ENCODE results near the gene ITPRIPL2. TPM values are rescaled to one million over a fixed set of nuclear protein-coding genes. Genes with fewer than 3 reads are reported as not detected.

The ITPRIPL2 gene
- total and polyA plus RNA-seq, 2 of the 13 experiments (the other 11 are each of a cell fraction or from before 2014, with no cell fraction given): 5.9 to 12.6 TPM

DNA sequence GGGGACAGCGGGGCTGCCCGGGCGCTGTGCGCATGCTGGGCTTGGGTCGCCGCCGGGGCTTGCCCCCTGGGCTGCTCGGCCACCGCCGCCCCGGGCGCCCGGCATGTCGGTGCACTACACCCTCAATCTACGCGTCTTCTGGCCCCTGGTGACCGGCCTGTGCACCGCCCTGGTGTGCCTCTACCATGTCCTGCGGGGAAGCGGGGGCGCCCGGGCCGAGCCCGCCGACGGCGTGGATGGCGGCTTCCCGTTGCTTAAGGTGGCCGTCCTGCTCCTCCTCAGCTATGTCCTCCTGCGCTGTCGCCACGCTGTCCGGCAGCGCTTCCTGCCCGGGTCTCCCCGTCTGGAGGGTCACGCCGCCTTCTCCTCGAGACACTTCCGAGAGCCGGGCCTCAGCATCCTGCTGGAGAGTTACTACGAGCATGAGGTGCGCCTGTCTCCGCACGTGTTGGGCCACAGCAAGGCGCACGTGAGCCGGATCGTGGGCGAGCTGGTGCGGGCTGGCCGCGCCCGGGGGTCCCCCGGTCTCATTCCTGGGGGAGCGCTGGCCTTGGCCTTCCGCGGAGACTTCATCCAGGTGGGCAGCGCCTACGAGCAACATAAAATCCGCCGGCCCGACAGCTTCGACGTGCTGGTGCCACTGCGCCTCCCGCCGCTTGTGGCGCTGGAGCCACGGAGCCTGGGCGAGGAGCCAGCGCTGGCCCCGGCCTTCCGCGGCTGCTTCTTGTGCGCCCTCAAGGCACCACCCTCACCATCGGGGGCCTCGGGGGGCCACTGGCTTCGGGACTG lies 789 bp downstream of the ITPRIPL2 start (continued):
- TF ChIP-seq NFIB (CRISPR knock-in tag; IDR thresholded peaks at IDR 0.05; ENCODE audit: borderline replicate concordance) (0 out of 2 replicates have a peak, but pooled peaks have one; percentile 73), ZFP82 (CRISPR knock-in tag; IDR thresholded peaks at IDR 0.05; ENCODE audit: borderline replicate concordance) (no peak), ZNF749 (CRISPR knock-in tag; IDR thresholded peaks at IDR 0.05; ENCODE audit: borderline replicate concordance) (0 out of 2 replicates have a peak, but pooled peaks have one; percentile 68), ZNF775 (CRISPR knock-in tag; IDR thresholded peaks at IDR 0.05; ENCODE audit: borderline replicate concordance) (no peak), SP1 (IDR thresholded peaks at IDR 0.05) (no peak), SP1 (CRISPR knock-in tag; IDR thresholded peaks at IDR 0.05) (no peak), ATF7-NPFF (CRISPR knock-in tag; IDR thresholded peaks at IDR 0.05; ENCODE audit: low read depth) (peak; percentile 84; the same call in 1 of the 2 replicates), SP4 (CRISPR knock-in tag; IDR thresholded peaks at IDR 0.05) (no peak), NFE2L1 (CRISPR knock-in tag; IDR thresholded peaks at IDR 0.05; ENCODE audit: borderline replicate concordance) (0 out of 2 replicates have a peak, but pooled peaks have one; percentile 64), ELF1 (CRISPR knock-in tag; IDR thresholded peaks at IDR 0.05) (no peak), ZFP90 (CRISPR knock-in tag; IDR thresholded peaks at IDR 0.05; ENCODE audit: borderline replicate concordance) (no peak), SKI (IDR thresholded peaks at IDR 0.05; ENCODE audit: partially characterized antibody) (no peak), YY1 (IDR thresholded peaks at IDR 0.05; ENCODE audit: insufficient read depth, insufficient replicate concordance, low read depth, low read length) (no peak), ZNF841 (CRISPR knock-in tag; IDR thresholded peaks at IDR 0.05; ENCODE audit: borderline replicate concordance) (no peak)
- TF ChIP-seq, protein P1, sequence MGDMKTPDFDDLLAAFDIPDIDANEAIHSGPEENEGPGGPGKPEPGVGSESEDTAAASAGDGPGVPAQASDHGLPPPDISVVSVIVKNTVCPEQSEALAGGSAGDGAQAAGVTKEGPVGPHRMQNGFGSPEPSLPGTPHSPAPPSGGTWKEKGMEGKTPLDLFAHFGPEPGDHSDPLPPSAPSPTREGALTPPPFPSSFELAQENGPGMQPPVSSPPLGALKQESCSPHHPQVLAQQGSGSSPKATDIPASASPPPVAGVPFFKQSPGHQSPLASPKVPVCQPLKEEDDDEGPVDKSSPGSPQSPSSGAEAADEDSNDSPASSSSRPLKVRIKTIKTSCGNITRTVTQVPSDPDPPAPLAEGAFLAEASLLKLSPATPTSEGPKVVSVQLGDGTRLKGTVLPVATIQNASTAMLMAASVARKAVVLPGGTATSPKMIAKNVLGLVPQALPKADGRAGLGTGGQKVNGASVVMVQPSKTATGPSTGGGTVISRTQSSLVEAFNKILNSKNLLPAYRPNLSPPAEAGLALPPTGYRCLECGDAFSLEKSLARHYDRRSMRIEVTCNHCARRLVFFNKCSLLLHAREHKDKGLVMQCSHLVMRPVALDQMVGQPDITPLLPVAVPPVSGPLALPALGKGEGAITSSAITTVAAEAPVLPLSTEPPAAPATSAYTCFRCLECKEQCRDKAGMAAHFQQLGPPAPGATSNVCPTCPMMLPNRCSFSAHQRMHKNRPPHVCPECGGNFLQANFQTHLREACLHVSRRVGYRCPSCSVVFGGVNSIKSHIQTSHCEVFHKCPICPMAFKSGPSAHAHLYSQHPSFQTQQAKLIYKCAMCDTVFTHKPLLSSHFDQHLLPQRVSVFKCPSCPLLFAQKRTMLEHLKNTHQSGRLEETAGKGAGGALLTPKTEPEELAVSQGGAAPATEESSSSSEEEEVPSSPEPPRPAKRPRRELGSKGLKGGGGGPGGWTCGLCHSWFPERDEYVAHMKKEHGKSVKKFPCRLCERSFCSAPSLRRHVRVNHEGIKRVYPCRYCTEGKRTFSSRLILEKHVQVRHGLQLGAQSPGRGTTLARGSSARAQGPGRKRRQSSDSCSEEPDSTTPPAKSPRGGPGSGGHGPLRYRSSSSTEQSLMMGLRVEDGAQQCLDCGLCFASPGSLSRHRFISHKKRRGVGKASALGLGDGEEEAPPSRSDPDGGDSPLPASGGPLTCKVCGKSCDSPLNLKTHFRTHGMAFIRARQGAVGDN (CRISPR knock-in tag; IDR thresholded peaks at IDR 0.05): peak; percentile 75
- TF ChIP-seq, protein P2, sequence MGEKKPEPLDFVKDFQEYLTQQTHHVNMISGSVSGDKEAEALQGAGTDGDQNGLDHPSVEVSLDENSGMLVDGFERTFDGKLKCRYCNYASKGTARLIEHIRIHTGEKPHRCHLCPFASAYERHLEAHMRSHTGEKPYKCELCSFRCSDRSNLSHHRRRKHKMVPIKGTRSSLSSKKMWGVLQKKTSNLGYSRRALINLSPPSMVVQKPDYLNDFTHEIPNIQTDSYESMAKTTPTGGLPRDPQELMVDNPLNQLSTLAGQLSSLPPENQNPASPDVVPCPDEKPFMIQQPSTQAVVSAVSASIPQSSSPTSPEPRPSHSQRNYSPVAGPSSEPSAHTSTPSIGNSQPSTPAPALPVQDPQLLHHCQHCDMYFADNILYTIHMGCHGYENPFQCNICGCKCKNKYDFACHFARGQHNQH (CRISPR knock-in tag; IDR thresholded peaks at IDR 0.05): 0 out of 2 replicates have a peak, but pooled peaks have one; percentile 25
- TF ChIP-seq, protein P3, sequence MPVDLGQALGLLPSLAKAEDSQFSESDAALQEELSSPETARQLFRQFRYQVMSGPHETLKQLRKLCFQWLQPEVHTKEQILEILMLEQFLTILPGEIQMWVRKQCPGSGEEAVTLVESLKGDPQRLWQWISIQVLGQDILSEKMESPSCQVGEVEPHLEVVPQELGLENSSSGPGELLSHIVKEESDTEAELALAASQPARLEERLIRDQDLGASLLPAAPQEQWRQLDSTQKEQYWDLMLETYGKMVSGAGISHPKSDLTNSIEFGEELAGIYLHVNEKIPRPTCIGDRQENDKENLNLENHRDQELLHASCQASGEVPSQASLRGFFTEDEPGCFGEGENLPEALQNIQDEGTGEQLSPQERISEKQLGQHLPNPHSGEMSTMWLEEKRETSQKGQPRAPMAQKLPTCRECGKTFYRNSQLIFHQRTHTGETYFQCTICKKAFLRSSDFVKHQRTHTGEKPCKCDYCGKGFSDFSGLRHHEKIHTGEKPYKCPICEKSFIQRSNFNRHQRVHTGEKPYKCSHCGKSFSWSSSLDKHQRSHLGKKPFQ (CRISPR knock-in tag; IDR thresholded peaks at IDR 0.05; ENCODE audit: insufficient replicate concordance): peak; percentile 85
- TF ChIP-seq, protein P4, sequence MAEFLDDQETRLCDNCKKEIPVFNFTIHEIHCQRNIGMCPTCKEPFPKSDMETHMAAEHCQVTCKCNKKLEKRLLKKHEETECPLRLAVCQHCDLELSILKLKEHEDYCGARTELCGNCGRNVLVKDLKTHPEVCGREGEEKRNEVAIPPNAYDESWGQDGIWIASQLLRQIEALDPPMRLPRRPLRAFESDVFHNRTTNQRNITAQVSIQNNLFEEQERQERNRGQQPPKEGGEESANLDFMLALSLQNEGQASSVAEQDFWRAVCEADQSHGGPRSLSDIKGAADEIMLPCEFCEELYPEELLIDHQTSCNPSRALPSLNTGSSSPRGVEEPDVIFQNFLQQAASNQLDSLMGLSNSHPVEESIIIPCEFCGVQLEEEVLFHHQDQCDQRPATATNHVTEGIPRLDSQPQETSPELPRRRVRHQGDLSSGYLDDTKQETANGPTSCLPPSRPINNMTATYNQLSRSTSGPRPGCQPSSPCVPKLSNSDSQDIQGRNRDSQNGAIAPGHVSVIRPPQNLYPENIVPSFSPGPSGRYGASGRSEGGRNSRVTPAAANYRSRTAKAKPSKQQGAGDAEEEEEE (CRISPR knock-in tag; IDR thresholded peaks at IDR 0.05; ENCODE audit: borderline replicate concordance): no peak; the same call in 1 of the 2 replicates

All from HepG2 (cell line).